ENCODE data around the gene SH2B3. TPM values are rescaled to one million over a fixed set of nuclear protein-coding genes. Genes with fewer than 3 reads are reported as not detected.

Gene SH2B3
- total RNA-seq, 2 experiments from 2014 or later: 48.7 to 52.7 TPM

DNA sequence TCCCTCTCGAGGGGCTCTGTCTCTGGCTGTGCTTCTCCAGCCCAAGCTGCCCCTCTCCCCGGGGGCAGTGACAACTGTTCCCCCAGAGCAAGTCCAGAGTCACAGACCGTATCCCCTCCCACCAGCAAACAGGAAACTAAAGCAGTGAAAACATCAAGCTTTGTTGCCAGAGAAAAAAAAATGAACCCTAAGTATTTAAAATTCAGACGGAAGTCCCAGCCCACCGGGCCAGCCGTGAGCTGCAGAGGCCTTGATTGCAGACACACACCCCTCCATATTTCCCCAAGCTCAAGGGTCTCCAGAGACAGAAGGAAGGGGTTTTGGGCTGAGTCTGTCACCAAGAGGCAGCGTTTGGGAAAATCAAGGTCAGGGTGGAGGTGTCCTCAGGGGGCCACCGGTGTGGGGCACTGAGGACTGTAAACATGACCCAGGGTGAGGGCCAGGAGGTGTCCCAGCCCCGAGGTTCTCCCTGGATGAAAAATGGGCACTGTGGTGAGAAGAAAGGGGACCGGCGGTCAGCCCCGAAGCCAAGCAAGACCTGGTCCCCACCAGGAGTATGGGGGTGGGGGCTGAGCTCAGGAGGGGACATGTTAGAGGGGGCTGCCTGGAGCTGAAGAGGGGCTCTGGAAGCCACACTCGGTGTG lies 44.5 kb upstream of the SH2B3 start:
- CTCF ChIA-PET: interaction anchor here (1.1 kb wide), 1 partner anchor 14 kb away, joined by 4 read pairs; no protein-coding TSS in a partner anchor
- peaks cover 18% of the 10 kb centered on the region for H3K4me1 Mint-ChIP-seq (ENCODE audit: low read depth)
- no peaks in the 10 kb centered on the region for H3K9me3 Mint-ChIP-seq
- TF ChIP-seq, protein P1, sequence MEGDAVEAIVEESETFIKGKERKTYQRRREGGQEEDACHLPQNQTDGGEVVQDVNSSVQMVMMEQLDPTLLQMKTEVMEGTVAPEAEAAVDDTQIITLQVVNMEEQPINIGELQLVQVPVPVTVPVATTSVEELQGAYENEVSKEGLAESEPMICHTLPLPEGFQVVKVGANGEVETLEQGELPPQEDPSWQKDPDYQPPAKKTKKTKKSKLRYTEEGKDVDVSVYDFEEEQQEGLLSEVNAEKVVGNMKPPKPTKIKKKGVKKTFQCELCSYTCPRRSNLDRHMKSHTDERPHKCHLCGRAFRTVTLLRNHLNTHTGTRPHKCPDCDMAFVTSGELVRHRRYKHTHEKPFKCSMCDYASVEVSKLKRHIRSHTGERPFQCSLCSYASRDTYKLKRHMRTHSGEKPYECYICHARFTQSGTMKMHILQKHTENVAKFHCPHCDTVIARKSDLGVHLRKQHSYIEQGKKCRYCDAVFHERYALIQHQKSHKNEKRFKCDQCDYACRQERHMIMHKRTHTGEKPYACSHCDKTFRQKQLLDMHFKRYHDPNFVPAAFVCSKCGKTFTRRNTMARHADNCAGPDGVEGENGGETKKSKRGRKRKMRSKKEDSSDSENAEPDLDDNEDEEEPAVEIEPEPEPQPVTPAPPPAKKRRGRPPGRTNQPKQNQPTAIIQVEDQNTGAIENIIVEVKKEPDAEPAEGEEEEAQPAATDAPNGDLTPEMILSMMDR (IDR thresholded peaks at IDR 0.05): no peak
- H3K36me3 Mint-ChIP-seq (ENCODE audit: low read depth): no peaks in the 10 kb centered on the region
- no peak overlapping the region for H3K4me3 Mint-ChIP-seq
- peaks cover 7% of the 10 kb centered on the region for H3K27me3 Mint-ChIP-seq
- no peak for DNase-seq
- POLR2A ChIA-PET: interaction anchor here (0.6 to 1.4 kb wide), 3 partner anchors 8 to 95 kb away, joined by 3 to 4 read pairs (median 3); partner anchors contain the start of gene PHETA1
- no peak for ATAC-seq
- intact Hi-C loops (cut with micrococcal nuclease): no loop called here
- H3K27ac Mint-ChIP-seq: no peak overlapping the region

DNA sequence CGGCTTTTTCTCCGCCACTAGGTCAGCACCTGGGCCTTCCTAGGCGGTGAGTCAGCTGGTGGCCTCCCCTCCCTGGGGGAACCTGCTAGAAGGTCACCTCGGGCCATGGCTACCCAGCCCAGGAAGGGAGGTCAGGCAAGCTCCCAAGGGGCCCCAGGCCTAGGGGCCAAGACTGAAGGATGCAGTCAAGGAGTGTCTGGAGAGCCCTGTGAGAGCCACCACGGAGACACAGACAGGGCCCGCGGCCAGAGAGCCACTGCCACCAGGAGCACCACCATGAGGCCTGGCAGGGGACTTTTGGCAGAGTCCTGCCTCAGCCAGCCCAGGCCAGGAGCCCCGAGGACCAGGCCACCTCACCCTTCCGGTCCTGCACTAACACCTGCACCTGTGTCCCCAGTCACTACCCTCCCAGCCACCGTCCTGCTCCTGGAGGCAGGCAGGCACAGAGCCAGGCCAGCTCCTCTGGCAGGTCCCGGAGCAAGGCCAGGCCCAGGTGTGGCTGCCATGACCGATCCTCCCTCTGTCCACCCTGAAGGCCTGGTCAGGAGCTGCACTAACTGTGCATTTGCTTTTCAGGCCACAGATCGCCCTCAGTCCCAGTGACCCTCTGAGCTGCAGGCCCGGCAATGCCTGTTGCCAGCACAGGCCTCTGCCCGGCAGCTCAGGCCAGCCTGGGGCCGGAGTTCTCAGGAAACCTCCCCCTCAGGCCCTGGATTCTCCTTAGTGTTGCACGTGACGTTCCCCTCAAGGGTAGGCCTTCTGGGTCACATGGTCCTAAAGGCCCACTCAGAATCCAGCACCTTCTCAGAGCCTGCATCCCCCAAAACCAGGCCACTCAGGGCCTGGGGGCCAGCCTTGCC lies 43.8 kb upstream of the SH2B3 start:
- Mint-ChIP-seq H3K9me3 (no peaks in the 10 kb centered on the region), H3K36me3 (ENCODE audit: low read depth) (no peaks in the 10 kb centered on the region), H3K4me3 (no peak overlapping the region), H3K27me3 (peaks cover 7% of the 10 kb centered on the region), H3K4me1 (ENCODE audit: low read depth) (peaks cover 19% of the 10 kb centered on the region), H3K27ac (no peak overlapping the region)
- no peak for DNase-seq
- intact Hi-C loops (cut with micrococcal nuclease): no loop called here
- TF ChIP-seq, protein P1 (IDR thresholded peaks at IDR 0.05): no peak
- no peak for ATAC-seq
- CTCF ChIA-PET: interaction anchor here (1.1 kb wide), 1 partner anchor 13 kb away, joined by 4 read pairs; no protein-coding TSS in a partner anchor
- POLR2A ChIA-PET: interaction anchor here (0.6 to 1.4 kb wide), 3 partner anchors 7 to 95 kb away, joined by 3 to 4 read pairs (median 3); partner anchors contain the start of gene PHETA1

DNA sequence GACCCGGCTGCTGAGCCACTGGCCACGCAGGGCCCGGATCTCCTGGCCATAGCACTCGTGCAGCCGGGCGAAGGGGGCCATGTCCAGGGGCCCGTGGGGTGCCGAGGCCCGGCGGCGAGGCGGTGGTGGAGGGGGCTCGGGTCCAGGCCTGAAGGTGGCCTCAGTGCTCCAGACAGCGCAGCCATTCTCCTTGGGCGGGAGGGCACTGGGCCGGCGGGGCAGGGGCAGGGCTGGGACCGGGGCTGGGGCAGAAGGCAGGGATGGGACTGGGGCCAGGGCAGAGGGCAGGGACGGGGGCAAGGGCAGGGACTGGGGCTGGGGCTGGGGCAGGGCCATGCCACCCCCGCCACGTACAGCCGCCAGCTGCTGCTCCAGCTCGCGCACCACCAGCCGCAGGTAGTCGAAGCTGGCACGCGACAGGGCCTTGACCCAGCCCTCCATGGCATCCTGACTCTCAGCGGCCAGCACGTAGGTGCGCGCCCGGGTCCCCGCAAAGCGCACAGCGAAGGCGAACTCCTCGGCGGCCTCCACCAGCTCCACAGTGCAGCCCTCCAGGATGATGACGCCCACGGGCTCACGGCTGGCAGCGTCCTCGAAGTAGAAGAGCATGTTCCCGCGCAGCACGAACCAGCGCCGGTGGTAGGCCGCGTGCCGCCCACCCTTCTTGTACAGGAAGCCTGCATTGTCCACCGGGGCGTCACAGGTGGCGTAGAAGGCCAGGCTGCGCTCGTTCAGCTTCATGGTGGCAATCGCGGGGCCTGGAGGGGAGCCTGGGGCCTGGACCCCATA lies 42.8 kb upstream of the SH2B3 start:
- POLR2A ChIA-PET: no interaction called here
- CTCF ChIA-PET: no interaction called here
- Mint-ChIP-seq H3K4me3 (no peak overlapping the region), H3K27me3 (peaks cover 7% of the 10 kb centered on the region), H3K9me3 (no peaks in the 10 kb centered on the region), H3K4me1 (ENCODE audit: low read depth) (peaks cover 27% of the 10 kb centered on the region), H3K27ac (no peak overlapping the region), H3K36me3 (ENCODE audit: low read depth) (no peaks in the 10 kb centered on the region)
- intact Hi-C loops (cut with micrococcal nuclease): no loop called here
- TF ChIP-seq, protein P1 (IDR thresholded peaks at IDR 0.05): no peak
- ATAC-seq (no peak), DNase-seq (no peak)

DNA sequence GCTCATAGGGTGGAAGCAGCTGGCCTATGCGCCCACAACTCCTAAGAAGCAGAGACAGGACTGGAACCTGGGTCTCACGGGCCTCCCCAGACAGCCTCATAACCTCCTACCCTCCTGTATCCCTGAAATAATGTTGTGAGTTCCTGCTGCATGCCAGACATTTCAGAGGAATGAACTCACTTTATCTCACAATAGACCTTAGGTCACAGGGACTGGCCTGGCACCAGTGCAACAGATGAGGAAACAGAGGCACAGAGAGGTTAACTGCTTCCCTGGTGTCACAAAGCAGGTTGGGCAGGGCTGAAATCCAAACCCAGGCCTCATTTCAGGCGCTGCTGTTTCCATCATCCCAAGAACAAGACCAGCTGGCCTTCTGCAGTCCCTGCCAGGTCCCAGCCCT lies 42.1 kb upstream of the SH2B3 start:
- Mint-ChIP-seq H3K27ac (no peak overlapping the region), H3K4me1 (ENCODE audit: low read depth) (peaks cover 25% of the 10 kb centered on the region), H3K4me3 (no peak overlapping the region), H3K27me3 (peaks cover 7% of the 10 kb centered on the region), H3K9me3 (no peaks in the 10 kb centered on the region), H3K36me3 (ENCODE audit: low read depth) (no peaks in the 10 kb centered on the region)
- POLR2A ChIA-PET: no interaction called here
- DNase-seq: no peak
- intact Hi-C loops (cut with micrococcal nuclease): no loop called here
- TF ChIP-seq, protein P1 (IDR thresholded peaks at IDR 0.05): no peak
- CTCF ChIA-PET: no interaction called here
- ATAC-seq: no peak

All from activated CD8-positive, alpha-beta T cell treated with anti-CD3 and anti-CD28 coated beads for 36 hours (primary cell).